SK-N-MC (cell line): ENCODE measurements around the gene THAP9.

ENCODE experiments used
- EZH2 ChIP-seq: fragments of 200-600 bp; sonication (generic); IDR thresholded peaks from one replicate; pipeline ENCODE4 v1.6.1; 2017; ENCODE audit warnings: antibody characterized with exemption
- FOXP2 ChIP-seq: optimal IDR thresholded peaks from 2 replicates; pipeline ENCODE3; 2011; ENCODE audit warnings: mild to moderate bottlenecking, moderate library complexity; ENCODE audit not compliant: insufficient read depth; ENCODE audit errors: extremely low read length, control extremely low read depth
- POLR2AphosphoS5 ChIP-seq: IDR thresholded peaks from 2 replicates; pipeline ENCODE4 v1.6.1; 2012; ENCODE audit warnings: mild to moderate bottlenecking, low read depth, low read length, borderline replicate concordance

DNA sequence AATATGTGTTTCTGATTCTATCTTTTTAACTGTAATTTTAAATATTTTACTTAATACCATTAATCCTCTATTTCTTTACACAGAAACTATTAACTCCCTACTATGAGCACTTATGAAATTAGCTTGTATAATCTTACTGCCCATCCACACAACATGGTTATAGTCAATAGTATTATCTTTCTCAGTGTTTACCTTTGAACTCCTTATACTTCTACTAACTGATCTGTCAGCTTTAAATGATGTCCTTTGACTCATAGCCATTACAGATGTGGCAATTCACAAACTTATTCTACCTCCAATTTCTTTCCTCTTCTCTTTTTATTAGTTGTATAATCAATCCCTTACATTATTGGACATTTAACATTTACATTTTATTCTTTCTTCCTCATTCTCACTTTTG lies 15.1 kb upstream of the THAP9 start:
- no peak for TF ChIP-seq POLR2AphosphoS5
- TF ChIP-seq EZH2 = no peak
- TF ChIP-seq FOXP2 = no peak
